Natural killer cell treated with Interleukin-12 subunit alpha and Interleukin-12 subunit beta and Interleukin-15 and Interleukin-18, amount 100 ng/mL, for 72 hours (primary cell): ENCODE data around the gene SMYD3. TPM values are rescaled to one million over a fixed set of nuclear protein-coding genes. Genes with fewer than 3 reads are reported as not detected.
"Not testable (repeated sequence)": the region's sequence is repeated elsewhere in the genome, so short reads cannot be mapped to it uniquely, and the experiment has no call there.

Source experiments
- ATAC-seq, 2 donors: fragments of 150-1000 bp; cut with Tn5 transposase in 1 of 2; sonication (Bioruptor Pico), chemical (Tn5 transposase) in 1 of 2; 2 replicates each; pipeline ENCODE4 v1.10.0; 2021
- DNase-seq: peaks from one replicate; pipeline ENCODE4 v3.0.0; 2022; ENCODE audit warnings: low spot score
- H3K27ac Mint-ChIP-seq, 2 donors: 1 replicate in 1 of 2; 2 replicates in 1 of 2; pipeline ENCODE4 v1.8.0; 2022; ENCODE audit warnings: mixed read lengths in 2 of 2, mild to moderate bottlenecking in 1 of 2, moderate library complexity in 1 of 2
- H3K27me3 Mint-ChIP-seq, 2 donors: 1 replicate in 1 of 2; 2 replicates in 1 of 2; pipeline ENCODE4 v1.8.0; 2022; ENCODE audit warnings: mixed read lengths in 2 of 2
- H3K36me3 Mint-ChIP-seq: one replicate; pipeline ENCODE4 v1.8.0; 2022; ENCODE audit warnings: mixed read lengths
- H3K4me1 Mint-ChIP-seq, 2 donors: 1 replicate in 1 of 2; 2 replicates in 1 of 2; pipeline ENCODE4 v1.8.0; 2022; ENCODE audit warnings: low read depth in 2 of 2, mixed read lengths in 2 of 2, mild to moderate bottlenecking in 1 of 2
- H3K4me3 Mint-ChIP-seq: one replicate; pipeline ENCODE4 v1.8.0; 2022; ENCODE audit warnings: mixed read lengths
- H3K9me3 Mint-ChIP-seq: 2 replicates; pipeline ENCODE4 v1.8.0; 2022; ENCODE audit warnings: mixed read lengths
- total RNA-seq, 2 donors: library from RNA; stranded (reverse); gene quantifications; one replicate each; pipeline ENCODE4 v1.2.3, GENCODE V29; 2022

Gene SMYD3
- total RNA-seq, 2 donors from 2014 or later, result 26.9 to 55.4 TPM

DNA sequence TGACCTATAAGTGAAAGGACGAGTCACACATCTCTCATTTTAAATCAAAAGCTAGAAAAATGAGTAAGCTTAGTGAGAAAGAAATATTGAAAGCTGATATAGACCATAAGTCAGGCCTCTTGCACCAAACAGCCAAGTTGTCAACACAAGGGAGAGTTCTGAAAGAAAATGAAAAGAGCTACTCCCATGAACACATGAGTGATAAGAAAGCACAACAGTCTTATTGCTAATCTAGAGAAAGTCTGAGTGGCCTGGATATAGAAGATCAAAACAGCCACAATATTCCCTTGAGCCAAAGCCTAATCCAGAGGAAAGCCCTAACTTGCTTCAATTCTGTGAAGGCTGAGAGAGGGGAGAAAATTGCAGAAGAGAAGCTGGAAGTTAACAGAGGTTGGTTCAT lies 175.0 kb downstream of the SMYD3 start:
- Mint-ChIP-seq H3K4me1 (peaks cover 17 to 28% of the 10 kb centered on the region in 2 donors), H3K27ac (peak overlapping the region; percentile 20 to 37), H3K4me3 (peak overlapping the region; percentile 21), H3K9me3 (no peaks in the 10 kb centered on the region), H3K27me3 (no peaks in the 10 kb centered on the region), H3K36me3 (peaks cover 20% of the 10 kb centered on the region)
- no peak for ATAC-seq
- DNase-seq, result no peak

GRCh38 chr1:246329900-246330299 lies 177.2 kb downstream of the SMYD3 start:
- peaks cover 17 to 21% of the 10 kb centered on the region in 2 donors for H3K4me1 Mint-ChIP-seq
- H3K36me3 Mint-ChIP-seq, result peaks cover 20% of the 10 kb centered on the region
- DNase-seq (no peak), ATAC-seq (peak; percentile 78 to 95)
- H3K9me3 Mint-ChIP-seq, result no peaks in the 10 kb centered on the region
- no peaks in the 10 kb centered on the region for H3K27me3 Mint-ChIP-seq
- peak overlapping the region; percentile 24 for H3K4me3 Mint-ChIP-seq
- H3K27ac Mint-ChIP-seq, result peak overlapping the region in 1 of 2 donors; percentile 46

- ATAC-seq, H3K27me3 Mint-ChIP-seq, H3K9me3 Mint-ChIP-seq, DNase-seq: not testable (repeated sequence)
- Mint-ChIP-seq H3K36me3 (peaks cover 20% of the 10 kb centered on the region), H3K27ac (peak overlapping the region in 1 of 2 donors; percentile 46), H3K4me1 (peaks cover 16 to 21% of the 10 kb centered on the region in 2 donors), H3K4me3 (peak overlapping the region; percentile 24)
Measured at GRCh38 chr1:246329292-246329691, 177.8 kb downstream of the SMYD3 start.

DNA sequence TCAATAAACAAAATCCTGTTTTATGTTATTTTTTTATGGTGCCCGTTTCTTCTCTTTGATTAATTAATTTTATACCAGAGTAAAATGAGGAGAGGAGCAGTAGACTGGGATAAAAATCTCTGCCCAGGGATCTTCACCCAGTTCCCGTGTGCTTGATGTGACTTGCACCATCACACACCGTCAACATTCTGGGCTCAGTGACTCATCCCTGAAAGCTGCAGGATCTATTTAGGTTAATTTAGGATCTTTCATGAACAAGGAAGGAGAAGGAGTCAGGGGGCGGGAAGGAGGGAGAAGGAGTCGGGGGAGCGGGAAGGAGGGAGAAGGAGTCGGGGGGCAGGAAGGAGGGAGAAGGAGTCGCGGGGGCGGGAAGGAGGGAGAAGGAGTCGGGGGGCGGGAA lies 182.4 kb downstream of the SMYD3 start:
- ATAC-seq (no peak), DNase-seq (no peak)
- Mint-ChIP-seq H3K9me3 (no peaks in the 10 kb centered on the region), H3K27ac (no peak overlapping the region), H3K27me3 (no peaks in the 10 kb centered on the region), H3K4me1 (peaks cover 7 to 9% of the 10 kb centered on the region in 2 donors), H3K36me3 (peaks cover 6% of the 10 kb centered on the region), H3K4me3 (no peak overlapping the region)

DNA sequence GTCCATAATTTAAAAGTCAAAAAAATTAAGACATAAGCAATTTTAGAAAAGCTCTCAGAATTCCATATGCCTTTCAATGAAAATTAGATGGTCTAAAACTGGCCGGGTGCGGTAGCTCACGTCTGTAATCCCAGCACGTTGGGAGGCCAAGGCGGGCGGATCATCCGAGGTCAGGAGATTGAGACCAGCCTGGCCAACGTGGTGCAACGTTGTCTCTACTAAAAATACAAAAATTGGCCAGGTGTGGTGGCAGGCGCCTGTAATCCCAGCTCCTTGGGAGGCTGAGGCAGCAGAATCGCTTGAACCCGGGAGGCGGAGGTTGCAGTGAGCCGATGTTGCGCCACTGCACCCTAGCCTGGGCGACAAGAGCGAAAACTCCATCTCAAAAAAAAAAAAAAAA lies 183.0 kb downstream of the SMYD3 start:
- H3K4me1 Mint-ChIP-seq, result peaks cover 11 to 12% of the 10 kb centered on the region in 2 donors
- H3K36me3 Mint-ChIP-seq, DNase-seq, H3K27me3 Mint-ChIP-seq, ATAC-seq, H3K9me3 Mint-ChIP-seq, H3K4me3 Mint-ChIP-seq, H3K27ac Mint-ChIP-seq: not testable (repeated sequence)

GRCh38 chr1:246320286-246320685 lies 186.8 kb downstream of the SMYD3 start:
- ATAC-seq, result no peak

GRCh38 chr1:246319083-246319714 lies 187.9 kb downstream of the SMYD3 start:
- Mint-ChIP-seq H3K36me3 (no peaks in the 10 kb centered on the region), H3K4me1 (peaks cover 11 to 12% of the 10 kb centered on the region in 2 donors), H3K27ac (no peak overlapping the region), H3K27me3 (no peaks in the 10 kb centered on the region), H3K4me3 (no peak overlapping the region), H3K9me3 (no peaks in the 10 kb centered on the region)
- DNase-seq, result no peak
- no peak for ATAC-seq

More at GRCh38 chr1:246320286-246320685, 186.8 kb downstream of the SMYD3 start:
- no peaks in the 10 kb centered on the region for H3K36me3 Mint-ChIP-seq
- H3K4me1 Mint-ChIP-seq, result peaks cover 11 to 12% of the 10 kb centered on the region in 2 donors
- H3K27me3 Mint-ChIP-seq, result no peaks in the 10 kb centered on the region
- no peak overlapping the region for H3K4me3 Mint-ChIP-seq
- no peak for DNase-seq
- no peak overlapping the region for H3K27ac Mint-ChIP-seq
- no peaks in the 10 kb centered on the region for H3K9me3 Mint-ChIP-seq

- no peaks in the 10 kb centered on the region for H3K27me3 Mint-ChIP-seq
- ATAC-seq (no peak), DNase-seq (no peak)
- peaks cover 11 to 12% of the 10 kb centered on the region in 2 donors for H3K4me1 Mint-ChIP-seq
- no peaks in the 10 kb centered on the region for H3K36me3 Mint-ChIP-seq
- H3K27ac Mint-ChIP-seq, result no peak overlapping the region
- no peaks in the 10 kb centered on the region for H3K9me3 Mint-ChIP-seq
- H3K4me3 Mint-ChIP-seq, result no peak overlapping the region
Measured at GRCh38 chr1:246318622-246319021, 188.5 kb downstream of the SMYD3 start.

GRCh38 chr1:246318036-246318359 lies 189.1 kb downstream of the SMYD3 start:
- no peak for ATAC-seq
- Mint-ChIP-seq H3K27ac (no peak overlapping the region), H3K9me3 (no peaks in the 10 kb centered on the region), H3K4me1 (peaks cover 11 to 12% of the 10 kb centered on the region in 2 donors), H3K36me3 (no peaks in the 10 kb centered on the region), H3K27me3 (no peaks in the 10 kb centered on the region), H3K4me3 (no peak overlapping the region)
- no peak for DNase-seq

DNA sequence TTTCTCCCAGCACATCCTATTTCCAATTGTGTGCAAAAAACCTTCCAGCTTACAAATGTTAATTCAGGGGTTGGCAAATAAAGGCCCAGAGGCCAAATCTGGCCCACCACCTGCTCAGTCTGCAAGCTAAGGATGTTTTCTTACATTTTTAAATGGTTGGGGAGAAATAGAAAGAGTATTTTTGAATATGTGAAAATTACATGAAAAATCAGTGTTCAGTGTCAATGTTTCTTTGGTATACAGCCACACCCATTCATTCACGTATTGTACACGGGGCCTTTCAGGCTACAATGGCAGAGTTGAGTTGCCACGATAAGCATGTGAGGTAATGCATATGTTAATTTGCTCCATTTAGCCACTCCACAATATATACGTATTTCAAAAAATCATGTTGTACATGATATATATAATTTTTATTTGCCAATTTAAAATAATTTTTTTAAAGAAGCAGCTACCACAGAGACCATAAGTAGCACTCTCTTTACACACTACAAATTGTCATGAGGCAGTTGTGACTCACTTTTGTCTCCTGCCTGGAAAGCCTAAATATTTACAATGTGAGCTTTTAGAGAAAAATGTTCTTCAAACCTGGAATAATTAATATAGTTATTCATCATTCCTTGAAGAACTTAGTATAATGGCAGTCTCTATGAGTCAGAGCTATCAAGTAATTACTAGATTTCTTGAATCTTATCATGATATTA lies 189.6 kb downstream of the SMYD3 start:
- Mint-ChIP-seq H3K36me3 (no peaks in the 10 kb centered on the region), H3K9me3 (no peaks in the 10 kb centered on the region), H3K4me1 (peaks cover 6 to 7% of the 10 kb centered on the region in 2 donors), H3K27ac (no peak overlapping the region), H3K27me3 (no peaks in the 10 kb centered on the region), H3K4me3 (no peak overlapping the region)
- no peak for DNase-seq
- no peak for ATAC-seq

DNA sequence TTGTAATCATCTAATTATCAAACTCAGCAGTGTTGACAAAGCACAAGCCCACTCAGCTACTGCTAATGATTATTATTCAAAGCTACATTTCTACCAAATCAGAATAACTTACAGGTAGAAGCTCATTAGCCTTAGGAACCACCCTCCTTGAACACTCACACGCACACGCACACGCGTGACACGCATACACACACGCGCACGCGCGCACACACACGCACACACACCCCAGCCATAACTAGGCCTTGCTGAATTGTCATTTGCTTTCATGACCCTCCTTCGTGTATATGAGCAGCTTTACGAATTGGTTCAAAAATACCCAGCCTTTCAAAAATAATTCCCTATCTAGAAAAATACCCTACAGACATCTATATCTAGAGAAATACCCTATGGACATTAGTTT lies 195.6 kb downstream of the SMYD3 start:
- ATAC-seq (no peak), DNase-seq (no peak)
- Mint-ChIP-seq H3K36me3 (no peaks in the 10 kb centered on the region), H3K27me3 (no peaks in the 10 kb centered on the region), H3K27ac (no peak overlapping the region), H3K9me3 (no peaks in the 10 kb centered on the region), H3K4me1 (peaks cover 0 to 2% of the 10 kb centered on the region in 2 donors), H3K4me3 (no peak overlapping the region)

DNA sequence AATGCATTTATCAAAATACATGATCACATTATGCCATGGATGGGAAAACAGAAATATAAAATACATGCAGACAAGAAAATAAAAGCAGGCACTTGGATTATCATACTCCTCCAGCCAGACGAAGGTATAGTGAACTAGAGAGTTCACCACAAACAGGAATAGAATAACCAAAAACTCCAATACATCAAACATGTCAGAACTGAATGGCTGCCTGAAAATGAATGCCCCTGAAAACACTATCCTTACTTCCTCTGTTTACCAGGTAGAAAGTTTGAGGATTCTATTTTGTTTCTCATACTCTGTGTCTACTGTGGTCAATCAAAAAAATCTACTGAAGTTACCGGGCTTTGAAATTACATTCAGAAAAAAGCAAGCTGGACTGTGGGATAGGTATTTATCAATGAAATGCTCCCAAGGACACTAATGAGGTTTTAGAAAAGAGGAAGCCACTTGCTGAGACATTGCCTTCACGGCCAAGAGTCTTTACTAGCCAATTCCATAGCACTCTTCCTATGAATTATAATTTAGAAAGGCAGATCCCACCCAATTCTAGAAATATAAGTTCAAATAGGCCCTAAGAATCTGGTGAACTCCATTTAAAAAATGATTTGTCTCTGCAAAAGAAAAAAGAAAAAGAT lies 197.7 kb downstream of the SMYD3 start:
- Mint-ChIP-seq H3K36me3 (no peaks in the 10 kb centered on the region), H3K4me3 (no peak overlapping the region), H3K4me1 (peaks cover 0 to 2% of the 10 kb centered on the region in 2 donors), H3K27ac (no peak overlapping the region), H3K27me3 (no peaks in the 10 kb centered on the region), H3K9me3 (no peaks in the 10 kb centered on the region)
- no peak for ATAC-seq
- no peak for DNase-seq

- no peaks in the 10 kb centered on the region for H3K36me3 Mint-ChIP-seq
- ATAC-seq (no peak), DNase-seq (no peak)
- peaks cover 0 to 2% of the 10 kb centered on the region in 2 donors for H3K4me1 Mint-ChIP-seq
- no peaks in the 10 kb centered on the region for H3K27me3 Mint-ChIP-seq
- H3K27ac Mint-ChIP-seq, result no peak overlapping the region
- no peaks in the 10 kb centered on the region for H3K9me3 Mint-ChIP-seq
- H3K4me3 Mint-ChIP-seq, result no peak overlapping the region
Measured at GRCh38 chr1:246308533-246309075, 198.5 kb downstream of the SMYD3 start.
